H9 (cell line): Measurements from ENCODE around the gene CDR2L. TPM values are rescaled to one million over a fixed set of nuclear protein-coding genes. Genes with fewer than 3 reads are reported as not detected.
A peak's percentile ranks its signal among the peaks of the same experiment; 100 is the strongest.
"Not testable (repeated sequence)": the region's sequence is repeated elsewhere in the genome, so short reads cannot be mapped to it uniquely, and the experiment has no call there.

Experiments
- DNase-seq: peaks from one replicate; pipeline ENCODE4 v3.0.0-alpha.2; 2017
- H2AFZ ChIP-seq: one replicate; pipeline ENCODE4 v1.6.1; 2013; ENCODE audit warnings: mild to moderate bottlenecking, low read length, control low read depth, moderate library complexity
- H2AK5ac ChIP-seq: 2 replicates; pipeline ENCODE4 v1.6.1; 2013; ENCODE audit warnings: low read length, control low read depth, mixed read lengths; ENCODE audit not compliant: insufficient read length
- H2BK120ac ChIP-seq: one replicate; pipeline ENCODE4 v1.6.1; 2013; ENCODE audit warnings: low read depth, mild to moderate bottlenecking, low read length, control low read depth, inconsistent platforms; ENCODE audit not compliant: poor library complexity, severe bottlenecking
- H2BK12ac ChIP-seq: 2 replicates; pipeline ENCODE4 v1.6.1; 2013; ENCODE audit warnings: low read length, control low read depth, mixed read lengths, low read depth; ENCODE audit not compliant: insufficient read length
- H2BK15ac ChIP-seq: 2 replicates; pipeline ENCODE4 v1.6.1; 2013; ENCODE audit warnings: low read depth, low read length, control low read depth
- H2BK20ac ChIP-seq: one replicate; pipeline ENCODE4 v1.6.1; 2013; ENCODE audit warnings: low read depth, mild to moderate bottlenecking, low read length, control low read depth, inconsistent platforms; ENCODE audit not compliant: poor library complexity, severe bottlenecking
- H2BK5ac ChIP-seq: 2 replicates; pipeline ENCODE4 v1.6.1; 2013; ENCODE audit warnings: low read length, control low read depth, mixed read lengths; ENCODE audit not compliant: insufficient read length
- H3K14ac ChIP-seq: 2 replicates; pipeline ENCODE4 v1.6.1; 2013; ENCODE audit warnings: low read length, control low read depth; ENCODE audit not compliant: insufficient read depth
- H3K18ac ChIP-seq: 2 replicates; pipeline ENCODE4 v1.6.1; 2013; ENCODE audit warnings: low read depth, mild to moderate bottlenecking, mixed read lengths, low read length, control low read depth; ENCODE audit not compliant: insufficient read length
- H3K23ac ChIP-seq: 2 replicates; pipeline ENCODE4 v1.6.1; 2013; ENCODE audit warnings: low read length, control low read depth, mixed read lengths, low read depth; ENCODE audit not compliant: insufficient read length
- H3K23me2 ChIP-seq: 2 replicates; pipeline ENCODE4 v1.6.1; 2013; ENCODE audit warnings: low read depth, mild to moderate bottlenecking, mixed read lengths, low read length, control low read depth; ENCODE audit not compliant: insufficient read length, poor library complexity, severe bottlenecking
- H3K27ac ChIP-seq: 2 replicates; pipeline ENCODE4 v1.5.1; 2013; ENCODE audit warnings: low read length, control low read depth, mixed read lengths, low read depth; ENCODE audit not compliant: insufficient read length
- H3K27me3 ChIP-seq: 2 replicates; pipeline ENCODE4 v1.6.1; 2013; ENCODE audit warnings: low read length, control low read depth, inconsistent platforms; ENCODE audit not compliant: insufficient read depth
- H3K4ac ChIP-seq: 2 replicates; pipeline ENCODE4 v1.6.1; 2013; ENCODE audit warnings: low read depth, mild to moderate bottlenecking, control low read depth, inconsistent platforms, low read length, moderate library complexity
- H3K4me1 ChIP-seq: 2 replicates; pipeline ENCODE4 v1.6.1; 2013; ENCODE audit warnings: low read length, control low read depth, inconsistent platforms; ENCODE audit not compliant: insufficient read depth
- H3K4me2 ChIP-seq: 2 replicates; pipeline ENCODE4 v1.6.1; 2013; ENCODE audit warnings: low read length, control low read depth, mixed read lengths; ENCODE audit not compliant: insufficient read length, insufficient read depth
- H3K56ac ChIP-seq: 2 replicates; pipeline ENCODE4 v1.6.1; 2013; ENCODE audit warnings: low read depth, mild to moderate bottlenecking, mixed read lengths, low read length, control low read depth; ENCODE audit not compliant: insufficient read length
- H3K79me1 ChIP-seq: 2 replicates; pipeline ENCODE4 v1.6.1; 2013; ENCODE audit warnings: low read depth, mild to moderate bottlenecking, moderate library complexity, low read length, control low read depth, inconsistent platforms; ENCODE audit not compliant: insufficient read depth, poor library complexity, severe bottlenecking
- H3K79me2 ChIP-seq: 2 replicates; pipeline ENCODE4 v1.6.1; 2013; ENCODE audit warnings: low read length, control low read depth, inconsistent platforms; ENCODE audit not compliant: insufficient read depth
- H3K9ac ChIP-seq: 2 replicates; pipeline ENCODE4 v1.6.1; 2013; ENCODE audit warnings: low read length, control low read depth, mixed read lengths; ENCODE audit not compliant: insufficient read length; ENCODE audit errors: extremely low read depth
- H3K9me3 ChIP-seq: one replicate; pipeline ENCODE4 v1.6.1; 2013; ENCODE audit warnings: low read depth, low read length, inconsistent platforms; ENCODE audit not compliant: control insufficient read depth
- H3T11ph ChIP-seq: one replicate; pipeline ENCODE4 v1.6.1; 2013; ENCODE audit warnings: mild to moderate bottlenecking, low read length, control low read depth, inconsistent platforms
- H4K20me1 ChIP-seq: one replicate; pipeline ENCODE4 v1.6.1; 2013; ENCODE audit not compliant: control insufficient read depth, insufficient read length, insufficient read depth
- H4K5ac ChIP-seq: 2 replicates; pipeline ENCODE4 v1.6.1; 2013; ENCODE audit warnings: low read depth, mild to moderate bottlenecking, mixed read lengths, low read length, control low read depth; ENCODE audit not compliant: insufficient read length
- H4K8ac ChIP-seq: replicated peaks from 2 replicates; pipeline ENCODE4 v1.6.1; 2013; ENCODE audit warnings: low read length, control low read depth, mixed read lengths, low read depth; ENCODE audit not compliant: insufficient read length
- H4K91ac ChIP-seq: 2 replicates; pipeline ENCODE4 v1.6.1; 2013; ENCODE audit warnings: low read depth, mild to moderate bottlenecking, moderate library complexity, mixed read lengths, low read length, control low read depth; ENCODE audit not compliant: insufficient read length
- H3K27ac Mint-ChIP-seq, 3 experiments: 2 replicates in 2 of 3; 3 replicates in 1 of 3; pipeline ENCODE4 v1.8.0; 2020 to 2021; ENCODE audit warnings: mixed read lengths in 3 of 3, mild to moderate bottlenecking in 1 of 3, moderate library complexity in 1 of 3
- H3K27me3 Mint-ChIP-seq: 2 replicates; pipeline ENCODE4 v1.8.0; 2021; ENCODE audit warnings: low read depth, mild to moderate bottlenecking, moderate library complexity, mixed read lengths
- H3K36me3 Mint-ChIP-seq, 3 experiments: 2 replicates in 2 of 3; 3 replicates in 1 of 3; pipeline ENCODE4 v1.8.0; 2020 to 2021; ENCODE audit warnings: low read depth in 3 of 3, mixed read lengths in 3 of 3; ENCODE audit not compliant: insufficient read depth in 1 of 3
- H3K4me1 Mint-ChIP-seq, 2 experiments: 2 replicates each; pipeline ENCODE4 v1.8.0; 2020; ENCODE audit warnings: mixed read lengths in 2 of 2
- H3K4me3 Mint-ChIP-seq, 2 experiments: 2 replicates in 1 of 2; 3 replicates in 1 of 2; pipeline ENCODE4 v1.8.0; 2020 to 2021; ENCODE audit warnings: mild to moderate bottlenecking in 2 of 2, mixed read lengths in 2 of 2, moderate library complexity in 1 of 2
- H3K9me3 Mint-ChIP-seq, 2 experiments: 2 replicates in 1 of 2; 3 replicates in 1 of 2; pipeline ENCODE4 v1.8.0; 2020; ENCODE audit warnings: mild to moderate bottlenecking in 2 of 2, mixed read lengths in 2 of 2, moderate library complexity in 1 of 2
- WGBS: extraction: QIAGEN DNeasy Blood & Tissue Kit; methylation state at CpG from one replicate; pipeline ENCODE4 v1.1.7; 2013; ENCODE audit warnings: missing lambda C conversion rate, low lambda C conversion rate, mixed read lengths; ENCODE audit not compliant: insufficient read length; ENCODE audit errors: extremely low coverage; 5-methylcytosine and 5-hydroxymethylcytosine counted together
- total RNA-seq: library from RNA; stranded (reverse); gene quantifications from 2 replicates; pipeline ENCODE4 v1.2.1, GENCODE V29; 2021
- TF ChIP-seq, protein P1 (sequence below): fragments of 200-600 bp; sonication (generic); conservative IDR thresholded peaks from 3 replicates; pipeline ENCODE4 v1.8.0; 2021; ENCODE audit warnings: antibody characterized with exemption, mild to moderate bottlenecking

Gene CDR2L
- total RNA-seq, 1 experiment from 2014 or later = 23.3 TPM

DNA sequence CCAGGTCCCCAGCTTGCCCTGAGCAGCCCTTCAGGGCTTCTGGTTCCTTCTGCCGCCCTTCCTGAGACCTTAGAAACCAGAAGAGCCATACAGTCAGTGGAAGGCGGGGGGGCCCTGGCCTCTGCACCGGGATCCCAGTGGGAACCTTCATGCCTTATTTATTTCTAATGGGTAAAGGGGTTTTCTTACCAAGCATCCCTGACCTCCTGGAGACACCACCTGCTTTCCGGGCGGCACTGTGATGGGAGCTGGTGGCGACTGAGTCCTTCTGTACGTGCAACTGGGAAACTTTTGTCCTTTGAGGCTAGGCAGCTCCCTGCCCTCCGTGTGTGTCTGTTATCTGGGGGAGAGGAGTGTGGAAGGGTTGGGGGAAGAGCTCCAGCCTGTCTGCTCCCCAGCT is 17.9 kb downstream of the CDR2L start:
- Histone ChIP-seq H3K4ac (no peak overlapping the region), H3K23me2 (no peaks in the 10 kb centered on the region), H2AFZ (no peak overlapping the region), H4K20me1 (no peaks in the 10 kb centered on the region), H3K27ac (no peak overlapping the region), H3K9me3 (no peaks in the 10 kb centered on the region), H3K9ac (no peak overlapping the region), H3K4me1 (no peaks in the 10 kb centered on the region), H2BK5ac (no peak overlapping the region), H2BK12ac (no peak overlapping the region), H3K27me3 (no peaks in the 10 kb centered on the region), H3K23ac (no peak overlapping the region), H3K79me2 (no peaks in the 10 kb centered on the region), H3K79me1 (no peaks in the 10 kb centered on the region), H3K14ac (no peak overlapping the region), H2BK15ac (no peak overlapping the region), H4K8ac (no peak overlapping the region), H2AK5ac (no peak overlapping the region), H3T11ph (no peak overlapping the region), H3K4me2 (no peak overlapping the region), H4K5ac (no peak overlapping the region), H4K91ac (no peak overlapping the region), H3K56ac (no peak overlapping the region), H2BK20ac (no peak overlapping the region), H2BK120ac (no peak overlapping the region), H3K18ac (no peak overlapping the region)
- TF ChIP-seq, protein P1, sequence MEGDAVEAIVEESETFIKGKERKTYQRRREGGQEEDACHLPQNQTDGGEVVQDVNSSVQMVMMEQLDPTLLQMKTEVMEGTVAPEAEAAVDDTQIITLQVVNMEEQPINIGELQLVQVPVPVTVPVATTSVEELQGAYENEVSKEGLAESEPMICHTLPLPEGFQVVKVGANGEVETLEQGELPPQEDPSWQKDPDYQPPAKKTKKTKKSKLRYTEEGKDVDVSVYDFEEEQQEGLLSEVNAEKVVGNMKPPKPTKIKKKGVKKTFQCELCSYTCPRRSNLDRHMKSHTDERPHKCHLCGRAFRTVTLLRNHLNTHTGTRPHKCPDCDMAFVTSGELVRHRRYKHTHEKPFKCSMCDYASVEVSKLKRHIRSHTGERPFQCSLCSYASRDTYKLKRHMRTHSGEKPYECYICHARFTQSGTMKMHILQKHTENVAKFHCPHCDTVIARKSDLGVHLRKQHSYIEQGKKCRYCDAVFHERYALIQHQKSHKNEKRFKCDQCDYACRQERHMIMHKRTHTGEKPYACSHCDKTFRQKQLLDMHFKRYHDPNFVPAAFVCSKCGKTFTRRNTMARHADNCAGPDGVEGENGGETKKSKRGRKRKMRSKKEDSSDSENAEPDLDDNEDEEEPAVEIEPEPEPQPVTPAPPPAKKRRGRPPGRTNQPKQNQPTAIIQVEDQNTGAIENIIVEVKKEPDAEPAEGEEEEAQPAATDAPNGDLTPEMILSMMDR = no peak
- H3K27me3 Mint-ChIP-seq = peaks cover 2% of the 10 kb centered on the region; the same call in 1 of the 2 replicates
- no peak overlapping the region for H3K4me3 Mint-ChIP-seq
- H3K36me3 Mint-ChIP-seq = peaks cover 11 to 40% (median 32%) of the 10 kb centered on the region in 3 experiments; a peak in 6 of 7 replicates
- peak overlapping the region in 2 of 3 experiments; percentile 53 to 83; a peak in 2 of 7 replicates for H3K27ac Mint-ChIP-seq
- no peaks in the 10 kb centered on the region for H3K4me1 Mint-ChIP-seq
- no CpG with 5 or more reads among the region's 8 CpGs for WGBS
- DNase-seq = no peak
- H3K9me3 Mint-ChIP-seq = no peaks in the 10 kb centered on the region

DNA sequence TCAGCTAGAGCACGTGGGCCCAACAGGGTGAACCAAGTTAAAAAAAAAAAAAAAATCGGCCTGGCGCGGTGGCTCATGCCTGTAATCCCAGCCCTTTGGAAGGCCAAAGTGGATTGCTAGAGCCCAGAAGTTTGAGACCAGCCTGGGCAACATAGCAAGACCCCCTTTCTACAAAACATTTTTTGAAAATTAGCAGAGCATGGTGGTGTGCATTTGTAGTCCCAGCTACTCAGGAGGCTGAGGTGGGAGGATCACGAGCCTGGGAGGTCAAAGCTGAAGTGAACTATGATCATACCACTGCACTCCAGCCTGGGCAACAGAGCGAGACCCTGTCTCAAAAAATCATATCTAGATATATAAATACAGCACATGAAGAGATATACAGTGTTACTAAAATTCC is 18.7 kb downstream of the CDR2L start:
- H3K4me3 Mint-ChIP-seq, H3K23ac ChIP-seq, H3K56ac ChIP-seq, H3K9ac ChIP-seq, H3K79me2 ChIP-seq, H4K8ac ChIP-seq, H3K14ac ChIP-seq, H2BK20ac ChIP-seq, H3K9me3 ChIP-seq, H3K27me3 ChIP-seq, H3K18ac ChIP-seq, H3K79me1 ChIP-seq, H3K23me2 ChIP-seq, H3K4me1 ChIP-seq, H3K4me1 Mint-ChIP-seq, H3K27ac ChIP-seq, H2BK5ac ChIP-seq, H3K4ac ChIP-seq, H3K27me3 Mint-ChIP-seq, H2AK5ac ChIP-seq, H2BK15ac ChIP-seq, H2AFZ ChIP-seq, H3K9me3 Mint-ChIP-seq, H2BK120ac ChIP-seq, H3T11ph ChIP-seq, H4K91ac ChIP-seq, DNase-seq, H4K5ac ChIP-seq, H3K27ac Mint-ChIP-seq, H4K20me1 ChIP-seq, H3K4me2 ChIP-seq, H2BK12ac ChIP-seq: not testable (repeated sequence)
- no CpG with 5 or more reads among the region's 6 CpGs for WGBS
- peaks cover 11 to 37% (median 30%) of the 10 kb centered on the region in 3 experiments; a peak in 6 of 7 replicates for H3K36me3 Mint-ChIP-seq
